WTC11 (cell line): Measurements from ENCODE around the gene SLC29A3. TPM values are rescaled to one million over a fixed set of nuclear protein-coding genes. Genes with fewer than 3 reads are reported as not detected.

ENCODE experiments used
- ATAC-seq: fragments of 200-7000 bp; cut with Tn5 transposase; 2 replicates; pipeline ENCODE4 v1.10.0; 2021; ENCODE audit warnings: mild to moderate bottlenecking, moderate library complexity
- CTCF ChIA-PET: fragments of 300-600 bp; sonication (Branson Sonifier 250); formaldehyde crosslinking; loops from one replicate; lab custom pipeline; 2021; ENCODE audit warnings: antibody characterized with exemption; lab: Charles Lee
- POLR2A ChIA-PET: fragments of 350-600 bp; sonication (Branson Sonifier 250); formaldehyde crosslinking; loops from one replicate; lab custom pipeline; 2021; ENCODE audit warnings: antibody characterized with exemption; lab: Charles Lee
- DNase-seq: peaks from one replicate; pipeline ENCODE4 v3.0.0; 2021; ENCODE audit warnings: low spot score
- H3K27ac Mint-ChIP-seq: 2 replicates; pipeline ENCODE4 v1.8.0; 2021; ENCODE audit warnings: mixed read lengths
- H3K27me3 Mint-ChIP-seq: 2 replicates; pipeline ENCODE4 v1.8.0; 2021; ENCODE audit warnings: low read depth, mild to moderate bottlenecking, moderate library complexity, mixed read lengths
- H3K36me3 Mint-ChIP-seq: 2 replicates; pipeline ENCODE4 v1.8.0; 2021; ENCODE audit warnings: mixed read lengths
- H3K4me1 Mint-ChIP-seq: 2 replicates; pipeline ENCODE4 v1.8.0; 2022; ENCODE audit warnings: mixed read lengths
- H3K4me3 Mint-ChIP-seq: 2 replicates; pipeline ENCODE4 v1.8.0; 2021; ENCODE audit warnings: mild to moderate bottlenecking, moderate library complexity, mixed read lengths
- H3K9me3 Mint-ChIP-seq: 2 replicates; pipeline ENCODE4 v1.8.0; 2021; ENCODE audit warnings: mixed read lengths
- AFF4 ChIP-seq: sonication (generic); formaldehyde crosslinking; IDR thresholded peaks from 2 replicates; pipeline ENCODE4 v1.8.1; 2023; ENCODE audit warnings: mild to moderate bottlenecking, missing genetic modification reagents, borderline replicate concordance
- CTCF ChIP-seq: fragments of 200-600 bp; IDR thresholded peaks from 2 replicates; pipeline ENCODE4 v1.8.0; 2022; ENCODE audit warnings: antibody characterized with exemption
- FOXK1 ChIP-seq: sonication (generic); formaldehyde crosslinking; IDR thresholded peaks from 2 replicates; pipeline ENCODE4 v1.8.0; 2022; ENCODE audit warnings: mild to moderate bottlenecking, moderate library complexity, missing genetic modification reagents
- FOXP1 ChIP-seq: sonication (generic); formaldehyde crosslinking; IDR thresholded peaks from 2 replicates; pipeline ENCODE4 v1.8.0; 2022; ENCODE audit warnings: missing genetic modification reagents, mild to moderate bottlenecking, moderate library complexity, borderline replicate concordance
- GABPB1 ChIP-seq: sonication (generic); formaldehyde crosslinking; IDR thresholded peaks from 2 replicates; pipeline ENCODE4 v1.8.1; 2023; ENCODE audit warnings: mild to moderate bottlenecking, missing genetic modification reagents
- MLX ChIP-seq: sonication (generic); formaldehyde crosslinking; IDR thresholded peaks from 2 replicates; pipeline ENCODE4 v1.8.1; 2023; ENCODE audit warnings: mild to moderate bottlenecking, missing genetic modification reagents, moderate library complexity
- RORB ChIP-seq: fragments of 250-450 bp; sonication (Bioruptor Pico); IDR thresholded peaks from 2 replicates; pipeline ENCODE4 v1.9.0; 2021; ENCODE audit warnings: mild to moderate bottlenecking
- TCF7 ChIP-seq: sonication (generic); formaldehyde crosslinking; IDR thresholded peaks from 2 replicates; pipeline ENCODE4 v1.8.0; 2022; ENCODE audit warnings: mild to moderate bottlenecking, low read depth, missing genetic modification reagents, moderate library complexity
- USF1 ChIP-seq: sonication (generic); formaldehyde crosslinking; IDR thresholded peaks from 2 replicates; pipeline ENCODE4 v1.8.0; 2022; ENCODE audit warnings: mild to moderate bottlenecking, missing genetic modification reagents
- USF2 ChIP-seq: sonication (generic); formaldehyde crosslinking; IDR thresholded peaks from 2 replicates; pipeline ENCODE4 v1.8.1; 2023; ENCODE audit warnings: mild to moderate bottlenecking, missing genetic modification reagents, moderate library complexity
- ZBTB43 ChIP-seq: sonication (generic); formaldehyde crosslinking; IDR thresholded peaks from 2 replicates; pipeline ENCODE4 v1.8.1; 2023; ENCODE audit warnings: mild to moderate bottlenecking, missing genetic modification reagents
- ZMAT4 ChIP-seq: fragments of 250-450 bp; sonication (Bioruptor Pico); IDR thresholded peaks from 2 replicates; pipeline ENCODE4 v1.9.0; 2021; ENCODE audit warnings: mild to moderate bottlenecking
- ZNF532 ChIP-seq: fragments of 250-450 bp; sonication (Bioruptor Pico); IDR thresholded peaks from 2 replicates; pipeline ENCODE4 v1.9.0; 2021; ENCODE audit warnings: mild to moderate bottlenecking, borderline replicate concordance
- ZNF671 ChIP-seq: fragments of 250-450 bp; sonication (Bioruptor Pico); IDR thresholded peaks from 2 replicates; pipeline ENCODE4 v1.8.0; 2021; ENCODE audit warnings: mild to moderate bottlenecking
- total RNA-seq: library from RNA; stranded (reverse); gene quantifications from 3 replicates; pipeline ENCODE4 v1.2.3, GENCODE V29; 2021

SLC29A3 gene
- total RNA-seq, 1 experiment from 2014 or later: 9.2 TPM

GRCh38 chr10:71351628-71352319 is 32.7 kb downstream of the SLC29A3 start:
- ATAC-seq: no peak
- no peak overlapping the region for H3K27ac Mint-ChIP-seq

GRCh38 chr10:71353639-71354038 is 34.6 kb downstream of the SLC29A3 start:
- ChIA-PET CTCF (no interaction called here), POLR2A (no interaction called here)
- H3K9me3 Mint-ChIP-seq: no peaks in the 10 kb centered on the region
- H3K27ac Mint-ChIP-seq: no peak overlapping the region
- H3K27me3 Mint-ChIP-seq: no peaks in the 10 kb centered on the region
- ATAC-seq (no peak), DNase-seq (no peak)
- H3K4me3 Mint-ChIP-seq: no peak overlapping the region
- peaks cover 17% of the 10 kb centered on the region for H3K4me1 Mint-ChIP-seq
- H3K36me3 Mint-ChIP-seq: peaks cover 3% of the 10 kb centered on the region; the same call in 1 of the 2 replicates
- TF ChIP-seq ZNF671: no peak
- no peak for TF ChIP-seq ZNF532 (CRISPR knock-in tag)
- no peak for TF ChIP-seq TCF7 (CRISPR knock-in tag)
- TF ChIP-seq CTCF: no peak
- TF ChIP-seq FOXP1 (CRISPR knock-in tag): no peak
- TF ChIP-seq USF1: no peak
- TF ChIP-seq ZBTB43 (CRISPR knock-in tag): no peak
- TF ChIP-seq USF2 (CRISPR knock-in tag): no peak
- no peak for TF ChIP-seq FOXK1
- no peak for TF ChIP-seq RORB (CRISPR knock-in tag)

More at GRCh38 chr10:71351628-71352319, 32.7 kb downstream of the SLC29A3 start:
- ChIA-PET CTCF (interaction anchor here (1.0 to 1.6 kb wide), 2 partner anchors 32 to 33 kb away, joined by 4 to 6 read pairs; no protein-coding TSS in a partner anchor), POLR2A (no interaction called here)
- H3K27me3 Mint-ChIP-seq: no peaks in the 10 kb centered on the region; the same call in 1 of the 2 replicates
- no peaks in the 10 kb centered on the region for H3K36me3 Mint-ChIP-seq
- TF ChIP-seq AFF4 (CRISPR knock-in tag) (no peak), ZMAT4 (CRISPR knock-in tag) (no peak), MLX (no peak), GABPB1 (CRISPR knock-in tag) (no peak)
- H3K4me3 Mint-ChIP-seq: no peak overlapping the region
- peaks cover 27% of the 10 kb centered on the region for H3K4me1 Mint-ChIP-seq
- no peak for DNase-seq
- no peaks in the 10 kb centered on the region for H3K9me3 Mint-ChIP-seq
